Measurements from ENCODE around the gene UBN1. TPM values are rescaled to one million over a fixed set of nuclear protein-coding genes. Genes with fewer than 3 reads are reported as not detected.
A peak's percentile ranks its signal among the peaks of the same experiment; 100 is the strongest.

UBN1 gene
- total RNA-seq, 1 experiment from 2014 or later, result 21.4 TPM

GRCh38 chr16:4908854-4909401 lies 61.6 kb downstream of the UBN1 start:
- intact Hi-C loops (cut with micrococcal nuclease), result no loop called here
- Histone ChIP-seq H3K9me3 (ENCODE audit: low read length) (no peaks in the 10 kb centered on the region), H2AFZ (ENCODE audit: low read length) (no peak overlapping the region), H3K27ac (ENCODE audit: low read length) (no peak overlapping the region), H3F3A (ENCODE audit: low read length, unreplicated experiment) (no peaks in the 10 kb centered on the region), H3K36me3 (ENCODE audit: low read depth, low read length) (no peaks in the 10 kb centered on the region), H3K4me1 (ENCODE audit: insufficient read depth, low read length) (no peaks in the 10 kb centered on the region), H3K9ac (ENCODE audit: low read length) (no peak overlapping the region), H3K9me2 (replicated peaks; ENCODE audit: low read length) (no peaks in the 10 kb centered on the region), H3K4me3 (ENCODE audit: low read length) (no peak overlapping the region), H4K20me1 (ENCODE audit: low read length) (no peaks in the 10 kb centered on the region), H3K4me2 (ENCODE audit: low read length) (no peak overlapping the region), H3K27me3 (ENCODE audit: low read length) (no peaks in the 10 kb centered on the region), H3K79me2 (ENCODE audit: low read length) (no peaks in the 10 kb centered on the region)
- ChIA-PET POLR2A (ENCODE audit: unreplicated experiment) (no interaction called here), CTCF (no interaction called here)
- TF ChIP-seq EZH2phosphoT487 (IDR thresholded peaks at IDR 0.05; ENCODE audit: borderline replicate concordance, low read length) (no peak), EZH2 (IDR thresholded peaks at IDR 0.05; ENCODE audit: low read length, unreplicated experiment) (no peak), CTCF (conservative IDR thresholded peaks at IDR 0.05; ENCODE audit: low read depth, low read length) (no peak)
- ATAC-seq (no peak), DNase-seq (no peak)
- BruUV-seq (replicated peaks), result no TSS peak

- Histone ChIP-seq H3K36me3 (ENCODE audit: low read depth, low read length) (no peaks in the 10 kb centered on the region), H4K20me1 (ENCODE audit: low read length) (no peaks in the 10 kb centered on the region), H3K9me2 (replicated peaks; ENCODE audit: low read length) (no peaks in the 10 kb centered on the region), H3K9ac (ENCODE audit: low read length) (no peak overlapping the region), H3K4me2 (ENCODE audit: low read length) (no peak overlapping the region), H3K4me3 (ENCODE audit: low read length) (no peak overlapping the region), H3K27ac (ENCODE audit: low read length) (no peak overlapping the region), H3K79me2 (ENCODE audit: low read length) (no peaks in the 10 kb centered on the region), H3K27me3 (ENCODE audit: low read length) (no peaks in the 10 kb centered on the region), H3K9me3 (ENCODE audit: low read length) (no peaks in the 10 kb centered on the region), H3F3A (ENCODE audit: low read length, unreplicated experiment) (no peaks in the 10 kb centered on the region), H3K4me1 (ENCODE audit: insufficient read depth, low read length) (no peaks in the 10 kb centered on the region), H2AFZ (ENCODE audit: low read length) (no peak overlapping the region)
- no peak for TF ChIP-seq EZH2 (IDR thresholded peaks at IDR 0.05; ENCODE audit: low read length, unreplicated experiment)
- TF ChIP-seq EZH2phosphoT487 (IDR thresholded peaks at IDR 0.05; ENCODE audit: borderline replicate concordance, low read length), result no peak
- TF ChIP-seq CTCF (conservative IDR thresholded peaks at IDR 0.05; ENCODE audit: low read depth, low read length), result no peak; the same call in 1 of the 2 replicates
- DNase-seq, result peak; percentile 18
- ChIA-PET CTCF (no interaction called here), POLR2A (ENCODE audit: unreplicated experiment) (no interaction called here)
- BruUV-seq (replicated peaks), result no TSS peak
- intact Hi-C loops (cut with micrococcal nuclease), result no loop called here
- ATAC-seq, result no peak
These were observed 62.5 kb downstream of the UBN1 start for GRCh38 chr16:4909825-4910224.

GRCh38 chr16:4910828-4911227 lies 63.5 kb downstream of the UBN1 start:
- Histone ChIP-seq H3K27ac (ENCODE audit: low read length) (no peak overlapping the region), H3F3A (ENCODE audit: low read length, unreplicated experiment) (no peaks in the 10 kb centered on the region), H3K9ac (ENCODE audit: low read length) (no peak overlapping the region), H3K27me3 (ENCODE audit: low read length) (no peaks in the 10 kb centered on the region), H3K4me3 (ENCODE audit: low read length) (no peak overlapping the region), H3K4me1 (ENCODE audit: insufficient read depth, low read length) (no peaks in the 10 kb centered on the region), H4K20me1 (ENCODE audit: low read length) (no peaks in the 10 kb centered on the region), H3K9me2 (replicated peaks; ENCODE audit: low read length) (no peaks in the 10 kb centered on the region), H3K4me2 (ENCODE audit: low read length) (no peak overlapping the region), H3K36me3 (ENCODE audit: low read depth, low read length) (no peaks in the 10 kb centered on the region), H2AFZ (ENCODE audit: low read length) (no peak overlapping the region), H3K9me3 (ENCODE audit: low read length) (no peaks in the 10 kb centered on the region), H3K79me2 (ENCODE audit: low read length) (no peaks in the 10 kb centered on the region)
- ChIA-PET CTCF (no interaction called here), POLR2A (ENCODE audit: unreplicated experiment) (no interaction called here)
- TF ChIP-seq EZH2phosphoT487 (IDR thresholded peaks at IDR 0.05; ENCODE audit: borderline replicate concordance, low read length) (no peak), CTCF (conservative IDR thresholded peaks at IDR 0.05; ENCODE audit: low read depth, low read length) (no peak), EZH2 (IDR thresholded peaks at IDR 0.05; ENCODE audit: low read length, unreplicated experiment) (no peak)
- intact Hi-C loops (cut with micrococcal nuclease), result no loop called here
- ATAC-seq, result no peak
- DNase-seq, result no peak
- no TSS peak for BruUV-seq (replicated peaks)

Data from PC-3 (cell line).